HEK293 (cell line): ENCODE data around the gene DRAP1.
A peak's percentile ranks its signal among the peaks of the same experiment; 100 is the strongest.

Experiments
- CTCF ChIA-PET: fragments of 350-600 bp; formaldehyde crosslinking; extraction: SDS; loops from one replicate; lab custom pipeline; 2021; ENCODE audit warnings: antibody characterized with exemption; lab: Yijun Ruan, JAX
- POLR2A ChIA-PET: fragments of 300-600 bp; formaldehyde crosslinking; extraction: SDS; loops from one replicate; lab custom pipeline; 2020; ENCODE audit warnings: antibody characterized with exemption, inconsistent platforms; lab: Yijun Ruan, JAX
- H3K27ac ChIP-seq: fragments of 200-500 bp; sonication (Bioruptor generic); 2 replicates; pipeline ENCODE4 v1.5.1; 2014; ENCODE audit warnings: low read depth, low read length, control low read depth, inconsistent platforms; ENCODE audit errors: extremely low read depth
- H3K36me3 ChIP-seq, 2 experiments: fragments of 200-500 bp in 1 of 2; sonication (Bioruptor generic) in 1 of 2; 1 replicate in 1 of 2; 2 replicates in 1 of 2; pipeline ENCODE4 v1.5.1; 2014 to 2017; ENCODE audit warnings: inconsistent platforms in 2 of 2, low read length in 2 of 2; ENCODE audit not compliant: control insufficient read depth in 2 of 2, insufficient read depth in 1 of 2
- H3K4me1 ChIP-seq: fragments of 200-500 bp; sonication (Bioruptor generic); 2 replicates; pipeline ENCODE4 v1.5.1; 2014; ENCODE audit warnings: mild to moderate bottlenecking, low read length, inconsistent platforms; ENCODE audit not compliant: control insufficient read depth, insufficient read depth
- H3K4me3 ChIP-seq: 2 replicates; pipeline ENCODE4 v1.5.1; 2011; ENCODE audit warnings: low read depth, mild to moderate bottlenecking, control low read depth, low read length, moderate library complexity
- H3K9me3 ChIP-seq: fragments of 200-500 bp; sonication (Bioruptor generic); 2 replicates; pipeline ENCODE4 v1.5.1; 2014; ENCODE audit warnings: low read depth, low read length, inconsistent platforms; ENCODE audit not compliant: control insufficient read depth, insufficient read depth
- GLIS1 ChIP-seq: fragments of 450-650 bp; formaldehyde crosslinking; IDR thresholded peaks from 2 replicates; pipeline ENCODE4 v1.5.1; 2016; ENCODE audit warnings: missing biosample characterization, missing genetic modification characterization
- GLIS2 ChIP-seq: fragments of 450-650 bp; formaldehyde crosslinking; IDR thresholded peaks from 2 replicates; pipeline ENCODE4 v1.5.1; 2016; ENCODE audit warnings: missing biosample characterization, missing genetic modification characterization
- ZBTB10 ChIP-seq: fragments of 450-650 bp; formaldehyde crosslinking; IDR thresholded peaks from 2 replicates; pipeline ENCODE4 v1.5.1; 2016; ENCODE audit warnings: missing biosample characterization, missing genetic modification characterization
- ZBTB17 ChIP-seq: fragments of 450-650 bp; formaldehyde crosslinking; IDR thresholded peaks from 2 replicates; pipeline ENCODE4 v1.5.1; 2016; ENCODE audit warnings: missing biosample characterization, missing genetic modification characterization
- ZBTB6 ChIP-seq: fragments of 450-650 bp; formaldehyde crosslinking; IDR thresholded peaks from 2 replicates; pipeline ENCODE4 v1.5.1; 2017; ENCODE audit warnings: missing biosample characterization, missing genetic modification characterization
- ZNF148 ChIP-seq: fragments of 450-650 bp; formaldehyde crosslinking; IDR thresholded peaks from 2 replicates; pipeline ENCODE4 v1.5.0; 2017; ENCODE audit warnings: missing biosample characterization, missing genetic modification characterization, borderline replicate concordance
- ZNF302 ChIP-seq: fragments of 450-650 bp; formaldehyde crosslinking; IDR thresholded peaks from 2 replicates; pipeline ENCODE4 v1.5.1; 2016; ENCODE audit warnings: missing biosample characterization, missing genetic modification characterization, low read depth
- ZNF518A ChIP-seq: fragments of 450-650 bp; formaldehyde crosslinking; conservative IDR thresholded peaks from 2 replicates; pipeline ENCODE4 v1.5.1; 2016; ENCODE audit warnings: low read depth, missing biosample characterization, missing genetic modification characterization
- ZNF629 ChIP-seq: fragments of 450-650 bp; formaldehyde crosslinking; IDR thresholded peaks from 2 replicates; pipeline ENCODE4 v1.5.1; 2017; ENCODE audit warnings: missing biosample characterization, missing genetic modification characterization
- ZNF701 ChIP-seq: fragments of 450-650 bp; formaldehyde crosslinking; IDR thresholded peaks from 2 replicates; pipeline ENCODE4 v1.5.1; 2016; ENCODE audit warnings: missing biosample characterization, missing genetic modification characterization
- ZNF785 ChIP-seq: fragments of 450-650 bp; formaldehyde crosslinking; IDR thresholded peaks from 2 replicates; pipeline ENCODE4 v1.5.1; 2016; ENCODE audit warnings: missing biosample characterization, missing genetic modification characterization

Gene DRAP1

GRCh38 chr11:65931773-65932557 is 12.7 kb downstream of the DRAP1 start:
- Histone ChIP-seq H3K4me1 (no peaks in the 10 kb centered on the region), H3K9me3 (no peaks in the 10 kb centered on the region), H3K27ac (no peak overlapping the region), H3K36me3 (no peaks in the 10 kb centered on the region), H3K4me3 (no peak overlapping the region)
- CTCF ChIA-PET = interaction anchor here (1.1 to 1.5 kb wide), 5 partner anchors 42 to 72 kb away, joined by 3 to 5 read pairs (median 5); partner anchors contain the start of gene FIBP
- peak; percentile 17; the same call in 1 of the 2 replicates for TF ChIP-seq GLIS2
- TF ChIP-seq ZNF518A (tag by site-specific recombination) = no peak
- no peak for TF ChIP-seq ZBTB10 (tag by site-specific recombination)
- POLR2A ChIA-PET = interaction anchor here (1.0 kb wide), 1 partner anchor 16 kb away, joined by 3 read pairs; no protein-coding TSS in a partner anchor

- CTCF ChIA-PET = interaction anchor here (1.1 to 1.5 kb wide), 4 partner anchors 43 to 73 kb away, joined by 3 to 5 read pairs (median 4); partner anchors contain the start of gene FIBP
- H3K27ac ChIP-seq = no peak overlapping the region
Observed at GRCh38 chr11:65932558-65932919, 13.3 kb downstream of the DRAP1 start.

More at GRCh38 chr11:65932558-65932919, 13.3 kb downstream of the DRAP1 start:
- Histone ChIP-seq H3K4me1 (no peaks in the 10 kb centered on the region), H3K4me3 (no peak overlapping the region), H3K9me3 (no peaks in the 10 kb centered on the region), H3K36me3 (no peaks in the 10 kb centered on the region)
- TF ChIP-seq ZNF785 (tag by site-specific recombination) (no peak), ZBTB6 (tag by site-specific recombination) (0 out of 2 replicates have a peak, but pooled peaks have one; percentile 12), ZNF148 (no peak), ZNF302 (no peak), GLIS1 (peak; percentile 57; the same call in 1 of the 2 replicates), ZBTB17 (tag by site-specific recombination) (0 out of 2 replicates have a peak, but pooled peaks have one; percentile 14), ZNF629 (tag by site-specific recombination) (0 out of 2 replicates have a peak, but pooled peaks have one; percentile 17), ZNF701 (tag by site-specific recombination) (no peak)
- POLR2A ChIA-PET = no interaction called here
